GM12878 (cell line): ENCODE results near the gene SNAI3. TPM values are rescaled to one million over a fixed set of nuclear protein-coding genes. Genes with fewer than 3 reads are reported as not detected.

Source experiments
- ATAC-seq: fragments of 200-7000 bp; cut with Tn5 transposase; 3 replicates; pipeline ENCODE4 v1.9.1; 2020; ENCODE audit warnings: mild to moderate bottlenecking, moderate library complexity
- BruUV-seq: library from RNA; stranded (reverse); fragments of 400-500 nt; replicated peaks from 2 replicates; lab custom pipeline; 2021; lab: Mats Ljungman, UMichigan
- CTCF ChIA-PET: fragments of 300-600 bp; sonication (Branson Sonifier 250); formaldehyde crosslinking; extraction: SDS; loops from one replicate; lab custom pipeline; 2021; ENCODE audit warnings: inconsistent platforms; lab: Yijun Ruan, JAX
- POLR2A ChIA-PET: fragments of 350-600 bp; formaldehyde crosslinking; extraction: SDS; loops from one replicate; lab custom pipeline; 2021; ENCODE audit warnings: inconsistent platforms; lab: Charles Lee
- RAD21 ChIA-PET: fragments of 300-600 bp; sonication (Branson Sonifier 250); formaldehyde crosslinking; loops from one replicate; lab custom pipeline; 2023; ENCODE audit warnings: antibody characterized with exemption; ENCODE audit not compliant: unreplicated experiment; lab: Charles Lee
- SMC1A ChIA-PET: fragments of 300-600 bp; sonication (Branson Sonifier 250); formaldehyde crosslinking; loops from one replicate; lab custom pipeline; 2023; ENCODE audit not compliant: unreplicated experiment, uncharacterized antibody; lab: Charles Lee
- DNase-seq: peaks from one replicate; pipeline ENCODE4 v3.0.0-alpha.2; 2011; ENCODE audit warnings: low read depth, low spot score
- FAIRE-seq: peaks from 3 replicates; lab custom pipeline; 2011; peaks lifted over from hg19 to GRCh38; lab: Jason Lieb, UNC
- H2AFZ ChIP-seq: 2 replicates; pipeline ENCODE4 v1.6.0; 2011; ENCODE audit warnings: low read depth, low read length, control low read depth; ENCODE audit not compliant: control insufficient read depth
- H3K27ac ChIP-seq: 2 replicates; pipeline ENCODE4 v1.5.1; 2011; ENCODE audit warnings: control low read depth; ENCODE audit not compliant: control insufficient read depth, insufficient read depth
- H3K27me3 ChIP-seq, 2 experiments: replicated peaks in 1 of 2; 2 replicates each; pipeline versions ENCODE4 v1.6.0 to v1.6.1; 2011; ENCODE audit warnings: low read length in 1 of 2; ENCODE audit not compliant: control insufficient read depth in 2 of 2, insufficient read depth in 2 of 2
- H3K36me3 ChIP-seq, 2 experiments: 2 replicates each; pipeline ENCODE4 v1.5.1; 2011; ENCODE audit warnings: low read length in 1 of 2; ENCODE audit not compliant: control insufficient read depth in 2 of 2, insufficient read depth in 2 of 2
- H3K4me1 ChIP-seq: 2 replicates; pipeline ENCODE4 v1.6.1; 2011; ENCODE audit warnings: mild to moderate bottlenecking, low read length, moderate library complexity, mixed read lengths; ENCODE audit not compliant: control insufficient read depth, insufficient read depth
- H3K4me2 ChIP-seq: 2 replicates; pipeline ENCODE4 v1.6.0; 2011; ENCODE audit warnings: control low read depth; ENCODE audit not compliant: control insufficient read depth, insufficient read depth
- H3K4me3 ChIP-seq: fragments of 200-600 bp; sonication (generic); 2 replicates; pipeline ENCODE4 v1.5.1; 2016
- H3K79me2 ChIP-seq: 2 replicates; pipeline ENCODE4 v1.6.0; 2011; ENCODE audit warnings: low read length; ENCODE audit not compliant: control insufficient read depth, insufficient read depth
- H3K9ac ChIP-seq: 2 replicates; pipeline ENCODE4 v1.8.0; 2011; ENCODE audit warnings: low read length, control low read depth, mixed read lengths; ENCODE audit not compliant: control insufficient read depth, insufficient read depth
- H3K9me3 ChIP-seq: replicated peaks from 3 replicates; pipeline ENCODE4 v1.5.1; 2011; ENCODE audit warnings: mild to moderate bottlenecking, low read length; ENCODE audit not compliant: control insufficient read depth, insufficient read depth
- H4K20me1 ChIP-seq: 2 replicates; pipeline ENCODE4 v1.6.0; 2011; ENCODE audit not compliant: control insufficient read depth, insufficient read depth
- BHLHE40 ChIP-seq, 2 experiments: fragments of 450-650 bp in 1 of 2; IDR thresholded peaks; 2 replicates each; pipeline ENCODE4 v1.6.1; 2011 to 2017; ENCODE audit warnings: low read depth in 2 of 2, borderline replicate concordance in 1 of 2, improper control_type of control experiment in 1 of 2, low read length in 1 of 2, mild to moderate bottlenecking in 1 of 2
- CBFB ChIP-seq: IDR thresholded peaks from 2 replicates; pipeline ENCODE4 v1.6.1; 2016; ENCODE audit warnings: antibody characterized with exemption, low read depth
- ELK1 ChIP-seq: IDR thresholded peaks from 2 replicates; pipeline ENCODE4 v1.6.1; 2012; ENCODE audit warnings: low read depth, low read length, improper control_type of control experiment
- NFXL1 ChIP-seq: fragments of 450-650 bp; IDR thresholded peaks from 2 replicates; pipeline ENCODE4 v1.6.1; 2017; ENCODE audit warnings: antibody characterized with exemption, mild to moderate bottlenecking, borderline replicate concordance
- RAD51 ChIP-seq: fragments of 450-650 bp; IDR thresholded peaks from 2 replicates; pipeline ENCODE4 v1.6.1; 2016; ENCODE audit warnings: moderate library complexity, mild to moderate bottlenecking, inconsistent platforms
- TARDBP ChIP-seq: IDR thresholded peaks from 2 replicates; pipeline ENCODE4 v1.6.1; 2016; ENCODE audit warnings: borderline replicate concordance
- YBX1 ChIP-seq: fragments of 450-650 bp; IDR thresholded peaks from 2 replicates; pipeline ENCODE4 v1.6.1; 2016; ENCODE audit warnings: antibody characterized with exemption
- ZBTB11 ChIP-seq: fragments of 450-650 bp; formaldehyde crosslinking; IDR thresholded peaks from 2 replicates; pipeline ENCODE4 v1.5.0; 2022; ENCODE audit warnings: mild to moderate bottlenecking, missing genetic modification characterization
- ZNF24 ChIP-seq: fragments of 450-650 bp; IDR thresholded peaks from 2 replicates; pipeline ENCODE4 v1.6.1; 2017; ENCODE audit warnings: antibody characterized with exemption, mild to moderate bottlenecking
- ZNF384 ChIP-seq: IDR thresholded peaks from 2 replicates; pipeline ENCODE4 v1.6.1; 2012; ENCODE audit warnings: low read depth, mild to moderate bottlenecking, low read length, improper control_type of control experiment, borderline replicate concordance
- WGBS: methylation state at CpG from one replicate; pipeline ENCODE4 v1.1.6; 2016; ENCODE audit warnings: low lambda C conversion rate; ENCODE audit not compliant: insufficient replicate concordance, insufficient coverage; ENCODE audit errors: missing lambda C conversion rate; 5-methylcytosine and 5-hydroxymethylcytosine counted together
- in situ Hi-C: fragments of 300-500 bp; cut with MboI; formaldehyde crosslinking; loops from 9 replicates; pipeline ENCODE4 v1.14.3; 2018; ENCODE audit warnings: mixed read lengths
- intact Hi-C: fragments of 100-400 bp; cut with micrococcal nuclease; formaldehyde crosslinking; loops from one replicate; pipeline ENCODE4 v1.14.2; 2022; ENCODE audit not compliant: unreplicated experiment
- polyA plus RNA-seq, 11 experiments: library from polyadenylated mRNA; depleted of rRNA in 4 of 11; unstranded in 6 of 11; stranded (reverse) in 5 of 11; fragments of >200 nt; fragmentation: Nextera tagmentation in 4 of 11; fragmentation: Illumina TruSeq in 1 of 11; extraction: Ambion mirVana in 4 of 11; extraction: Trizol in 1 of 11; gene quantifications; 1 replicate in 1 of 11; 2 replicates in 10 of 11; pipeline versions ENCODE4 v1.2.1 to v1.2.3, GENCODE V29; 2011 to 2016; ENCODE audit warnings: inconsistent platforms in 2 of 11, missing spikeins in 2 of 11, low read depth in 1 of 11
- total RNA-seq, 4 experiments: library from RNA; depleted of rRNA in 3 of 4; stranded (reverse); fragments of >200 nt in 3 of 4; fragmentation: Illumina TruSeq in 1 of 4; extraction: Trizol in 1 of 4; gene quantifications; 2 replicates each; pipeline versions ENCODE4 v1.2.1 to v1.2.3, GENCODE V29; 2013 to 2021

SNAI3 gene
- total and polyA plus RNA-seq, 10 of the 15 experiments (the other 5 are each of a cell fraction or from before 2014, with no cell fraction given): 0.21 to 7.4 (median 3.0) TPM

GRCh38 chr16:88692861-88693260 is 6.6 kb upstream of the SNAI3 start:
- ChIA-PET CTCF (no interaction called here), SMC1A (no interaction called here), POLR2A (no interaction called here), RAD21 (no interaction called here)
- H3K9me3 ChIP-seq: no peaks in the 10 kb centered on the region
- BruUV-seq: no TSS peak
- DNase-seq (no peak), FAIRE-seq (no peak), ATAC-seq (no peak)
- H2AFZ ChIP-seq: no peak overlapping the region
- no peak overlapping the region for H3K27ac ChIP-seq
- peaks cover 12% of the 10 kb centered on the region for H3K4me1 ChIP-seq
- H4K20me1 ChIP-seq: no peaks in the 10 kb centered on the region
- no peaks in the 10 kb centered on the region for H3K79me2 ChIP-seq
- peaks cover 0 to 6% of the 10 kb centered on the region in 2 experiments; a peak in 2 of 4 replicates for H3K36me3 ChIP-seq
- no peaks in the 10 kb centered on the region; a peak in 1 of 4 replicates for H3K27me3 ChIP-seq
- in situ Hi-C loops (no loop called here), intact Hi-C loops (no loop called here)
- TF ChIP-seq YBX1: no peak
- no peak for TF ChIP-seq ZBTB11 (CRISPR knock-in tag)
- no peak for TF ChIP-seq TARDBP
- no peak for TF ChIP-seq ZNF24
- no peak for TF ChIP-seq BHLHE40 (IDR thresholded peaks at IDR 0.05; ENCODE audit: borderline replicate concordance in 1 of 2, low read depth in 2 of 2, low read length in 1 of 2)
- TF ChIP-seq ZNF384: no peak
- no peak for TF ChIP-seq ELK1
- no peak for TF ChIP-seq RAD51
- no peak for TF ChIP-seq CBFB
- TF ChIP-seq NFXL1: no peak
- WGBS: 97% methylated on average over 10 of the region's 10 CpGs
- no peak overlapping the region for H3K9ac ChIP-seq
- no peak overlapping the region for H3K4me2 ChIP-seq
- H3K4me3 ChIP-seq: no peak overlapping the region
